ENCODE data around the gene LRPAP1. TPM values are rescaled to one million over a fixed set of nuclear protein-coding genes. Genes with fewer than 3 reads are reported as not detected.

Gene LRPAP1
- total and polyA plus RNA-seq, 10 donors, result 28.1 to 131 (median 112) TPM

DNA sequence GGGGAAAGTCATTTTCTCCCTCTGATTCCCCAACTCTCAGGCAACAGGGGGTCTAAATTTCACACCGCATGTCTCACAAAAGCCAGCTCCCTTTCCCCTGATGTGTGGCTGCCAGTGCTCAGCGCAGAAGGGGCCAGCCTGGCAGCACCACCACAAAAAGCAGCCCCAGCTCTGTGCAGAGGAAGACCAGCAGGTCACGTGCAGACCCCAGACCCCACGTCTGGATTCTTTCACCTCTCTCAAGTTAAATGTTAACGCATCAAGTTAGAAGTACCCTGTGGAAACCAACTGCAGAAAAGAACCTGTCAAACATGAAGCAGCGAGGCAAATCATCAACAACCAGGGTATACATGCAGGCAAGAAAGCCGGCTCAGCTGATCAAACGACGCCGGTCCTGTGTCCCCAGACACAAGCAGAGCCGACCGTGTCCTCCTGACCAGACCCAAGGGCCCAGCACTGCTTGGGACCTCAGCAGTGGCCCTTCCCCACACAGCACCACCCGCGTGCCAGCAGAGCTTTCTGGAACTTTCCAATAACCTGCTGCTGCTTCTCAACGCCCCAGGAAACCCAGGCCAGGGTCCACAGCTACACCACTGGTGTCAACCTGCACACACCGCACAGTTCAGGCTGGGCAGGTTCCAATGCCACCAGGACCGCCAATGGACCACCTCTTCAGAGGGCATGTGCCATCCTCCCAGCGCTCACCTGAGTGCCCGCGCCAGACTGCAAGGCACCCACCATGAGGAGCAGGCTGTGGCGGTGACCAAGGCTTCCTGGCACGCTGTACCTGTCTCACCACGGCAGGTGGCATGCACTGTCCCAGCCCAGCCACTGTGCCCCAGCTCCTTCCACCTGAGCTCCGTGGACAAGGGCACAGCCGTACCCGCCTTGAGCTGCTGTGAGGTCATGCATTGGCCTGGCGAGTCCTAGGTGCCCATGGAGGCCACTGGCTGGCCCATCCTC lies 4.0 kb downstream of the LRPAP1 start:
- TF ChIP-seq POLR2AphosphoS5 (IDR thresholded peaks at IDR 0.05), result peak in 1 of 3 donors; percentile 46
- TF ChIP-seq, protein P1, sequence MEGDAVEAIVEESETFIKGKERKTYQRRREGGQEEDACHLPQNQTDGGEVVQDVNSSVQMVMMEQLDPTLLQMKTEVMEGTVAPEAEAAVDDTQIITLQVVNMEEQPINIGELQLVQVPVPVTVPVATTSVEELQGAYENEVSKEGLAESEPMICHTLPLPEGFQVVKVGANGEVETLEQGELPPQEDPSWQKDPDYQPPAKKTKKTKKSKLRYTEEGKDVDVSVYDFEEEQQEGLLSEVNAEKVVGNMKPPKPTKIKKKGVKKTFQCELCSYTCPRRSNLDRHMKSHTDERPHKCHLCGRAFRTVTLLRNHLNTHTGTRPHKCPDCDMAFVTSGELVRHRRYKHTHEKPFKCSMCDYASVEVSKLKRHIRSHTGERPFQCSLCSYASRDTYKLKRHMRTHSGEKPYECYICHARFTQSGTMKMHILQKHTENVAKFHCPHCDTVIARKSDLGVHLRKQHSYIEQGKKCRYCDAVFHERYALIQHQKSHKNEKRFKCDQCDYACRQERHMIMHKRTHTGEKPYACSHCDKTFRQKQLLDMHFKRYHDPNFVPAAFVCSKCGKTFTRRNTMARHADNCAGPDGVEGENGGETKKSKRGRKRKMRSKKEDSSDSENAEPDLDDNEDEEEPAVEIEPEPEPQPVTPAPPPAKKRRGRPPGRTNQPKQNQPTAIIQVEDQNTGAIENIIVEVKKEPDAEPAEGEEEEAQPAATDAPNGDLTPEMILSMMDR (IDR thresholded peaks at IDR 0.05 in 8 of 11, conservative IDR thresholded peaks at IDR 0.05 in 3 of 11), result no peak
- Histone ChIP-seq H3K4me1 (peaks cover 28 to 71% (median 53%) of the 10 kb centered on the region in 6 donors), H3K4me3 (no peak overlapping the region), H3K27me3 (replicated peaks in 1 of 7) (no peaks in the 10 kb centered on the region), H3K36me3 (peaks cover 0 to 66% (median 37%) of the 10 kb centered on the region in 6 donors), H3K27ac (no peak overlapping the region), H3K9me3 (no peaks in the 10 kb centered on the region)
- 87 to 97% (median 94%) methylated on average over 15 to 27 of the region's 27 CpGs for WGBS, 5 donors
- intact Hi-C loops (cut with DNase I; ENCODE audit: low total_unique reads), result no loop called here
- DNase-seq, result peak; percentile 76

DNA sequence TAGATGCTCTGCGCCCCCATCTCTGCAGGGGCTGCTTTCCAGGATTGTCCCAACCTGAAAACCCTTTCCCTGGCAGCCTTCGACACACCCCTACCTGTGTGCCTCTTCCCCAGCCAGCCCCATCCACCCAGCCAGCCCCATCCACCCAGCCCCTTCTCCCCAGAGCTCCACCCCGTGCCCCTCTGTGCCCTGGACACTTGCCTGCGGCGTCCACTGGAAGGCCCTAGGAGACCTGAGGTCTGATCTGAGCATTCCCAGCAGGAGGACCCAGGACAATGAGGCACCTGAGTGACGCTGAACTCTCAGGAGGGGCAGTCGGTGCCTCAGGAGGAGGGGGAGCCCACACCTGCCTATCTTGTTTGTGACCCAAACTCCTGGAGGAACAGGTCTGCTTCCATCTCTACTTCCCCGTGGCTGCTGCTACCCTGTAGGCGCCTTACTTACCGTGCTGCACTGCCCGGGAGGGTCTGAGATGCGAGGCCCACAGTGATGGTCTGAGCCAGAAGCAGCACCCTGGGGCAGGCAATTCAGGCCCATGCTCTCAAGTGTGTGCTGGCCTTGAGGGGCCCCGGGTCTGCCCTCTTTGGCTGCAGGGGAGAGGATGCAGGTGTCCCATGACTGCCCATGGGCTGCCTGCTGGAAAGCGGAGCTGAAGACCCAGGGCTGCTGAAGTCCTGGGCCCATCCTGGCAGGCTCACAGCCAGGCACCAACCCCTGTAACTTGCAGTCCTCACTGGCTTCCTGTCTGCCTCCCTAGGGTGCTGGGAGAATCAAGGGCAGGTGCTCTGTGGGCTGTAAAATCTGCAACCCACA lies 4.9 kb downstream of the LRPAP1 start:
- intact Hi-C loops (cut with DNase I; ENCODE audit: low total_unique reads), result no loop called here
- peaks cover 0 to 75% (median 45%) of the 10 kb centered on the region in 6 donors for H3K36me3 ChIP-seq
- WGBS, 5 donors, result 90 to 95% (median 93%) methylated on average over 12 to 14 of the region's 14 CpGs
- H3K4me1 ChIP-seq, result peaks cover 22 to 62% (median 45%) of the 10 kb centered on the region in 6 donors
- peak; percentile 62 for DNase-seq
- no peak overlapping the region for H3K27ac ChIP-seq
- TF ChIP-seq POLR2A (IDR thresholded peaks at IDR 0.05) (no peak), POLR2AphosphoS5 (IDR thresholded peaks at IDR 0.05) (no peak)
- TF ChIP-seq, protein P1 (IDR thresholded peaks at IDR 0.05 in 8 of 11, conservative IDR thresholded peaks at IDR 0.05 in 3 of 11), result no peak
- no peak overlapping the region for H3K4me3 ChIP-seq
- H3K9me3 ChIP-seq, result no peaks in the 10 kb centered on the region
- no peaks in the 10 kb centered on the region for H3K27me3 ChIP-seq (replicated peaks in 1 of 7)

DNA sequence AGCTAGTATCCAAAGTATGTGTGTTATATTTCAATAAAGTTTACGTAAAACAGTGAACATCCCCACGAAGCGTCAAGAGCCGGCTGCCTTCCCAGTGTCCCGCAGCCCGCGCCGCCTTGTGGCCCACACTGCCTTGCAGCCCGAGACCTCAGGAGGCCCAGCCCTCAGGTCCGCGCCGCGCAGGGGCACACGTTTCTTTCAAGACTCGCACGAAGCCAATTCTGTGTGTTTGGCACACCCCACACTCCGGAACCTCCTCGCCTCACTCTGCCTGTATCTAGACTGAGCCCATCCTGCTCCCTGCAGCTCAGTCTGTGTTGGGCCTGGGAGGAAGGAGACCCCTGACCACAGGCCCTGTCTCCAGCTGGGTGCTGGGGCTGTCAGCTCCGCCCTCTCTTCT lies 5.8 kb downstream of the LRPAP1 start:
- WGBS, 5 donors, result 95 to 98% (median 97%) methylated on average over 19 of the region's 19 CpGs
- Histone ChIP-seq H3K4me3 (no peak overlapping the region), H3K27me3 (replicated peaks in 1 of 7) (no peaks in the 10 kb centered on the region), H3K36me3 (peaks cover 0 to 83% (median 54%) of the 10 kb centered on the region in 6 donors), H3K27ac (no peak overlapping the region), H3K9me3 (no peaks in the 10 kb centered on the region), H3K4me1 (peaks cover 19 to 56% (median 40%) of the 10 kb centered on the region in 6 donors)
- TF ChIP-seq, protein P1 (IDR thresholded peaks at IDR 0.05 in 8 of 11, conservative IDR thresholded peaks at IDR 0.05 in 3 of 11), result no peak
- TF ChIP-seq POLR2AphosphoS5 (IDR thresholded peaks at IDR 0.05) (peak in 1 of 3 donors; percentile 24), POLR2A (IDR thresholded peaks at IDR 0.05) (no peak)
- intact Hi-C loops (cut with DNase I; ENCODE audit: low total_unique reads), result no loop called here
- peak; percentile 67 for DNase-seq

All from spleen (tissue), 11 donors.